Hematopoietic multipotent progenitor cell treated with erythropoietin and hydrocortisone succinate and interleukin-3 and kit ligand, for 8 days (in vitro differentiated cells): ENCODE data around the gene TF.

ENCODE experiments used
- DNase-seq: peaks from one replicate; pipeline ENCODE4 v3.0.0-alpha.2; 2015

TF gene

GRCh38 chr3:133747907-133748639 lies 1.9 kb downstream of the TF start:
- no peak for DNase-seq

DNA sequence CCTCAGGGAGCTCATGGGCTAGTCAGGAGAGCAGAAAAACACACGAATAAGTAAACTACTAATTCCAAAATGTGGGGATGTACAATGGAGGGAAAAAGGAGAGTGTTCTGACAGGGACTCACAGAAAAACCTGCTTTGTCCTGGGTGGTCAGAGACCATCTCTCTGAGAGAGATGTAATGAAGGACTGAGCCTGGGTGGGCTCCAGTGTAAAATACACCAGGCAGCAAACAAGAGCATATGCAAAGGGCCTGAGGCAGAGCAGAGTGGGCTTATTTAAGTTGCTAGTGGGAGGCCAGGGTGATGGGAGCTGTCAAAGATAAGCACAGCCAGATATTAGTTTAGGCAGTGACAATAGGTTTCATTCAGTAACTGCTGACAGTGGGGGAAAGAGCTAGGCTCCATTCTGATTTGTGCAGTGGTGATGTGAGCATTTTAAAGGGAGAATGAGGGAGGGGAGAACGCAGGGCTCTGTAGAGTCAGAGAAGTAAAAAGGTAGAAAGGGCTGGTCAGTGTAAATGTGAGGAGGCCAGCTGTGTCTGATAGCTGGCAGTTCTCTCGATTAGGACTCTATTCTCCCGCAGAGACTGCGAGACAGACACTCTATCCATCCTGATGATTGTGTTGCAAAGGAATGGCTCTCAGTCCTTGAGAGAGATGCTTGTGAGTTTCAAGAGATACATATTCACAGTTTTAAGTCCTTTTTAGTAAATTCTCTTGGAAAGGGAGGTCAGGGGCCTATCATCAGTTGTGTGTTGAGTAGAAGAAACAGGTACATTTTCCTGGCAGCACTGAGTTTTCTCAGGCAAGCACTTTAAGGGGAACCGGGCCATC lies 3.5 kb downstream of the TF start:
- DNase-seq, result no peak

- DNase-seq, result no peak
Observed at GRCh38 chr3:133750259-133750656, 4.1 kb downstream of the TF start.

- no peak for DNase-seq
Observed at GRCh38 chr3:133753107-133753778, 7.0 kb downstream of the TF start.

DNA sequence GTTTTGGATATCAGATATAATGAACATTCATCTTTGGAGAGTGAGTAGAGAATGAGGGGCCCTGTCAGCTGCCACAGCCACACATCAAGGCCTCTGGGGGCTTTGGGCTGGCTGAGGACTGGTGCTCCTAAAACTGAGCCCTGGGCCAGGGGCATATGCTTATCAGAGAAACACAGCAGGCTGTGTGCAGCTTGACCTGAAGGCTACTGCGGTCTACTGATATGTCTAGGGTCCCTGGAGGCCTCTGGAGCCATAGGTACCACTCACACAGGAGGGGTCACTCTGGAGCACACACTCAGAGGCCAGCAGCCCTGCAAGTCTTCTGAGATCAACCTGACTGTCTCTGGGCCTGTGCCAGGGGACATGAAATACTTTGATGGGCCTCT lies 7.6 kb downstream of the TF start:
- DNase-seq, result no peak

GRCh38 chr3:133754455-133754854 lies 8.3 kb downstream of the TF start:
- no peak for DNase-seq

DNA sequence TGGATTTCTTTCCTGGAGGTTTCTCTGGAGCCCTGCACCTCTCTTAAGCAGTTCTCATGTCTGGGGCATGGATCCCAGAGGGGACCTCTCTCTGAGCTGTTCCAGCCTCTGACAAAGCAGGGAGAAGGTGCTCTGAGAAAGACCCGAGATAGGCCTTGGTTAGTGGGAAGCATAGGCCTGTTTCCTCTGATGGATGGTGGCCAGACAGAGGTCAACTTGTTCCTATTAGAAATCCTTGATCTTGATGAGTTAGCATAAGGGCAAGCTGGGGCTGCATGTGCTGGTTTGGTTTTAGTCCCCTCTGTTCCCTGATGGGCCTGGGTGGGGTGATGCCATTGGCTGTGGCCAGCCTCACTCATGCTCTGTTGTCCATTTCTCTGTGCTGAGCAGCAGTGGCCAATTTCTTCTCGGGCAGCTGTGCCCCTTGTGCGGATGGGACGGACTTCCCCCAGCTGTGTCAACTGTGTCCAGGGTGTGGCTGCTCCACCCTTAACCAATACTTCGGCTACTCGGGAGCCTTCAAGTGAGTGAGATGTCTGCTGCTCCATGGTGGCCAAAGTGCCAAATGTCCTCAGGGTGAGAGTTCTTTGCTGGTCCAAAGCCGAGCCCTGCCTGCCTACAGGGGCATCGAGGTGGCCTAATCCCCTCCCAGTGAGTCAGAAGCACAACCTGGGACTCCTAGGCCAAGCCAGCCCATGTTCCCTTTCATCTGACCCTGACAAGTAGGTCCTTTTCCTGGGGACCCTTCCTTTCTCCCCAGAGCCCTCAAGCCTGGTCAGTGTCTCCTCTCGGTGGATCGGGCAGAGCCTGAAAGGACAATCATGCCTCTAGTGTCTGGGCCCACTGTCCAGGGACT lies 9.0 kb downstream of the TF start:
- no peak for DNase-seq

DNA sequence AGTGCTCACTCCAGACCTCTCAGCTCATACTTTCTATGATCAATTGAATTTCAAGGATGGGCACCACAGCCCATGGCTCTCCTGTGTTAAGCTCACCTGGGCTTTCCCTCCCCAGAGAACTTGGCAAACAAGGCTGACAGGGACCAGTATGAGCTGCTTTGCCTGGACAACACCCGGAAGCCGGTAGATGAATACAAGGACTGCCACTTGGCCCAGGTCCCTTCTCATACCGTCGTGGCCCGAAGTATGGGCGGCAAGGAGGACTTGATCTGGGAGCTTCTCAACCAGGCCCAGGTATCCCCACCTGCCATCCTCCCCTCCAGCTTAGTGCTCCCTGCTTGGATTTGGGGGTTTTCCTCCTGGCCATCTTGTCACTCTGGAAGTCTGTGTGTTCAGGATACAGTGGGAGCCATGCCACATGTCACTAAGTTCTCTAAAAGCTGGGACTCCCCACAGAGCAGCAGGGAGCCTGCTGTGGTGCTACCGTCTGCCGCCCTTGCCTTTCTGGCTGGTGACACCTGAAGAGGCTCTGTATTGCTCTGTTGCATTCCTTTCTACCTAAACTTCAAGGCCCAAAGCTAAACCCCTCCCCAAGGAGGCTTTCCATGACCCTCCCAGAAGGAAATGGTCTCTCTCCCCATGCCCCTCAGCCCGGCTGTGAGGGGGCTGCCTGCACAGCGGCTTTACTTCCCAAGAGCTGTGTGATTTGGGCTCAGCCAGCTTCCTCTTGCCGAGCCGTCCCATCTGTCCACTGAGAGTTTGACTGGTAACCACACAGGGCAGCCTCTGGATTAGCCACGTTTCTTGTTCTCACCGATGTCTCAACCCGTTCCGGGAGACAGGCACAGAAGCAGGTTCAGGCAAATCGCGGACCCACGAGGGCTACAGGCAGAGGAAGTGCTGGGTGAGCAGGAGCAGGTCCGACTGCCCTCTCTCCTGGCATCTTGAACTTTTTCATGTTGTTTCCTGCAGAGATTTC lies 10.8 kb downstream of the TF start:
- DNase-seq, result no peak

DNA sequence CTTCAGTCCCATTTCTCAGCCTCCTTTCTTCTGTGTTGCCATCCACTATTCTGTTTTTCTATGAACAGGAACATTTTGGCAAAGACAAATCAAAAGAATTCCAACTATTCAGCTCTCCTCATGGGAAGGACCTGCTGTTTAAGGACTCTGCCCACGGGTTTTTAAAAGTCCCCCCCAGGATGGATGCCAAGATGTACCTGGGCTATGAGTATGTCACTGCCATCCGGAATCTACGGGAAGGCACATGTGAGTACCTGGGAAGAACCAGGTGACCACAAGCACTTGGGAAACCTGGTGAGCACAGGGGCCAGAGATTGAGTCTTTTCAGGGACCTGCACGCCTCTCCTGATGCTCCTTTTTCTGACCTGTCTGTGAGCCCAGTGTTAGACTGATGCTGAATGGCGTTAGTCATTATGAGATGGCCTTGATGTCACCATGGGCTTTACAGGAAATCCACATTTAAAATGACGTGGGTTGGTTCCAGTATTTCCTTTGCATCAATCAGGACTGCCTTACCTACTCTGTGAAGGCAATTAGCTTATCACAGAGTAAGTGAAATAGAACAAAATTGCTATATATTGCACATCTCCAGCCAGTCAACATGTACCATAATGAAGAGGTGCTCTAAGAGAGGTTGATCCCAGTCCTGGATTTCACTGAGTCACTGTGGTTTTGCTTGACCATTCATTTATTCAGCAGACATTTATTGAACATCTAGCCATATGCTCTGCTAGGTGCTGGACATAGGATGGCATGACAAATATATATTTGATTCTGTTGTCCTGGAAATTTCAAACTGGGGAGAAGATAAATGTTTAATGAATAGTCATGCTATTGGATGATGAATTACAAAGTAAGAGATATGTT lies 11.7 kb downstream of the TF start:
- no peak for DNase-seq

- no peak for DNase-seq
Observed at GRCh38 chr3:133758568-133758928, 12.4 kb downstream of the TF start.

DNA sequence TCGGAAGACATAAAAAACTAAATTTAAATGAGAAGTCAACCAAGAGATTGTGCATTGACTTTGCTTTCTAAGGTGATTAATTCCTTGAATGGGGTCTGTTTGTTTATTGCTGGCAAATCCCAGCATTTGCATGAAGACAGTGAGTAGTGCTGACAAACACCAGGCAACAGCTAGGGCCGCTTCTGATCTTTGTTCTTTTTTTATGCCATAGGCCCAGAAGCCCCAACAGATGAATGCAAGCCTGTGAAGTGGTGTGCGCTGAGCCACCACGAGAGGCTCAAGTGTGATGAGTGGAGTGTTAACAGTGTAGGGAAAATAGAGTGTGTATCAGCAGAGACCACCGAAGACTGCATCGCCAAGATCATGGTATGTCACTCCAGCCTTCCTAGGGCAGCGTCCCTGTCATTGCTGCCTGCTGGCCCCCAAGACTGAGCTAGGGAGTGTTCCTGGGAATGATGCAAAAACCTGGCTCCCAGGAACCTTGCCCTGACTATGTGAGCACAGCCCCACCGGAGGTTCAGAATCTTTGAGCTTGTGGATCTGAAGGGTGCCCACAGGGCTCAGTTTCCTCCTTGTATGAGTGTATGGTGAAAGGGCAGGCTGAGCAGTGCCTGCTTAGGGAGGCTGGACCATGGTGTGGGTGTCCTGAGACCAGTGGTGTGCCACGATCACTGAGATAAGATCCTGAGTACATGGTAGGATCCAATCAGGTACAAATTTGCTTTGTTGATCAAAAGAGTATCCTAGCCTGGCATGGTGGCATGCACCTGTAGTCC lies 13.0 kb downstream of the TF start:
- no peak for DNase-seq

GRCh38 chr3:133759740-133760305 lies 13.6 kb downstream of the TF start:
- no peak for DNase-seq

DNA sequence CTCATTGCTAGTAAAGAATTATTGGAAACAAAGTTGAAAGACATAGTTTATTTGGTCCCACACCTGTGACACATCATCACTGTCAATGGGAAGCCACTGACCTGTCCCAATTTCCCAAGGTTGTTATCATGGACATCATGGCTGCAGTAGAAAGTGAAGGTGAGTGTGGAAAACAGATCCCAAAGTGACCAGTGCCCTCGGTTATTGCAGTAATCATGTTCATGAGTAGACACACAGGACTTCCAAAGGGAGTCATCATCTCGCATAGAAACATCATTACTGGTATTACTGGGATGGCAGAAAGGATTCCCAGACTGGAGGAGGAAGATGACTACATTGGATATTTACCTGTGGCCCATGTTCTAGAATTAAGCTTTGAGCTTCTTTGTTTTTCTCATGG lies 14.7 kb downstream of the TF start:
- no peak for DNase-seq

- DNase-seq, result no peak
Observed at GRCh38 chr3:133761605-133762484, 15.7 kb downstream of the TF start.

DNA sequence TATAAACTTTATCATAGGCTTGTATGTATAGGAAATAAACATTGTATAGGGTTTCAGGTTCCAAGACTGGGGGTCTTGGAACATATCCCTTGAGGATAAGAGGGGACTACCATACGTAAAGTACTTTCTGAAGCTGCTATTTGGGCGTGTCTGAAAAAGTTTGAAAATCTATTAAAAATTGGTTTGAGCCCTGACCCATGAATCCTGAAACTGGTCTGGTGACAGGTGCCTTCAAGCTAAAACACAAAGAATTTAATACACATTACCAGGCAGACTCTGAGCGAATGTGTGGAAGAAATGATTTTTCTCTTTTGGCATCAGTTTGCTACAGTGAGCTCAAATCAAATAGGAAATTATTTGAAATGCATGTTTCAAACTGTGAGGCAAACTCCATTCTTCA lies 16.3 kb downstream of the TF start:
- no peak for DNase-seq

DNA sequence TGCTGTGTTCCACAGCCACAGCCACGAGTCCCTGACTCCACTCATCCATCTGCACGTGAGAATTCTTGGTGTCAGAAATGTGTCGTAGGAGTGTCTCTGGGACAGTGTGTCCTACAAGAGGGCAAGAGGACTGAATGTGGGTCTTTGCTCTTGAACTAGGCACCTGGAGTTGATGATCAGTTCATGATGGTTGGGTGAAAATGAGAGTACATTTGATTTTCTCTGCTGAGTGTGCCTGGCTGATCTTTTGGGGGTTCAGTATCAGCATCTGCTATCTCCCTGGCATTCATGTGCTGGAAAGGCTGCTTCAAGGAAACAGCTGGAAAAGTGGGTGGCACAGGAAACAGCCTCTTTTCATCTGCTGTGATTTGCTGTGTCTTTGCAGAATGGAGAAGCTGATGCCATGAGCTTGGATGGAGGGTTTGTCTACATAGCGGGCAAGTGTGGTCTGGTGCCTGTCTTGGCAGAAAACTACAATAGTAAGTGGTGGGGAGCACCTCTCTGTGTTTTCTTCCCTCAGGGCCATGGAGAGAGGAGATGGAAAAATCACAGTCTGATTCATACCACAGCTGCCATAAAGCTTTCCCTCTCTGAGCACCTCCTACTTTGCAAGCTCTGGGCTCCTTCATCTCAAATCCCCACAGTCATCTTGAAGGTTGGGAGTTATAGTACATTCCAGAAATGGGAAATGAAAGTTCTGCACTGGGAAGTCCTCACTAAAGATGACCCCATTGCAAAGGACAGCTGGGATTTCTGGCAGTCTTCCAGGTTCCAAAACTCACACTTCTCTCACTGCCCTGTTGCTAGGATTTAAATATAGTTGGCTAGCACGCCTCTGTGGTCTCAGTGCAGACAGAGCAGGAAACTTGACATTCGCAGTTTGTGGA lies 17.8 kb downstream of the TF start:
- DNase-seq, result no peak

DNA sequence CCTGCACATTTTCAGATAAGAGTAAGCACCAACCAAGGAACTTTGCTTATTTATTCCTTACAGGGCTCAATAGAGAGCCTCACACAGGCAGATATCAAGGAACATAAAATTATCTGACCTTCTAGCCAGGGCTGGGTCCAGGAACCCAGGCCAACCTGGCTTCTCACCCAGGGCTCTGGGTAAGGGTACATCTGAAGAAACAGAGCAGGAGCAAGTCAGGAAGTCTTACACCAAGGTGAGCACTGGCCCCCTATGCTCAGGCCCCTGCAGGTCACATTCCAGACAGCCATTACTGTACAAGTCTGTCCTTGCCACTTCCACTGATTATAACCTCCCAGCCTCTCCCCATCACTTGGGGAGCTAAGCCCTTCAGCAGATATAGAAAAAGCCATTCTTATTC lies 19.1 kb downstream of the TF start:
- DNase-seq, result no peak
